GM18517 (cell line): ENCODE data around the gene C12orf43.
A peak's percentile ranks its signal among the peaks of the same experiment; 100 is the strongest.

ENCODE experiments used
- ATAC-seq: cut with Tn5 transposase; IDR thresholded peaks from one replicate; pipeline ENCODE4 v1.9.1; 2021; ENCODE audit warnings: mild to moderate bottlenecking, moderate library complexity; ENCODE audit not compliant: unreplicated experiment

The C12orf43 gene

DNA sequence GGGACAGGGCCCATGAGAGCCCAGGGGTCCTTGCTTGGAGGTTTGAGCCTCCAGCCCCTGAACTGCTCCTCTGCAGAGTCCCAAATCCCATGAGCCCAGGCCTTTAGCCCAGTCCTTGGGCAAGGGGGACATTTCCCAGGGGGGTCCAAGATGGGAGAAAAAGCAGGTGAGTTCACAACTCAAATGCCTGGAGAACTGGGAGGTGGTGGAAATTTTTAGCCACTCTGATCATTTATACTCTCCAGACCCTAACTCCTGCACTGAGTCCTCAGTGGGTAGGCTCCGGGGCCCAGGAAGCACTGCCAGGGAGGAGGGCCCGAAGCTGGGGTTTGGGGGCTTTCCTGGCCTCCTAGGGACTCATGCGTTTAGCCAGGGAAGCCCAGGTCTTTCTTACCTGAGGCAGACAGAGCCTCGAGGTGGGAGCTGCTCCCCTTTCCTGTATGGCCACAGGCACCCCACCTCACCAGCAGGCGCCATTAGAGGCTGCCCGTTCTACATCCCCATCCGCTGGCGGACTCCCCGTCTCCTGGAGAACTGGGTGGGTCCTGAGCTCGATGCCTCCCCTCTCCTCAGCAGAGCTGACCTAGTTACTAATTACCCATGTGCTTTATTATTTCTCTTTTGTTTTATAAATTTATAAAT lies 36.9 kb downstream of the C12orf43 start:
- no peak for ATAC-seq

DNA sequence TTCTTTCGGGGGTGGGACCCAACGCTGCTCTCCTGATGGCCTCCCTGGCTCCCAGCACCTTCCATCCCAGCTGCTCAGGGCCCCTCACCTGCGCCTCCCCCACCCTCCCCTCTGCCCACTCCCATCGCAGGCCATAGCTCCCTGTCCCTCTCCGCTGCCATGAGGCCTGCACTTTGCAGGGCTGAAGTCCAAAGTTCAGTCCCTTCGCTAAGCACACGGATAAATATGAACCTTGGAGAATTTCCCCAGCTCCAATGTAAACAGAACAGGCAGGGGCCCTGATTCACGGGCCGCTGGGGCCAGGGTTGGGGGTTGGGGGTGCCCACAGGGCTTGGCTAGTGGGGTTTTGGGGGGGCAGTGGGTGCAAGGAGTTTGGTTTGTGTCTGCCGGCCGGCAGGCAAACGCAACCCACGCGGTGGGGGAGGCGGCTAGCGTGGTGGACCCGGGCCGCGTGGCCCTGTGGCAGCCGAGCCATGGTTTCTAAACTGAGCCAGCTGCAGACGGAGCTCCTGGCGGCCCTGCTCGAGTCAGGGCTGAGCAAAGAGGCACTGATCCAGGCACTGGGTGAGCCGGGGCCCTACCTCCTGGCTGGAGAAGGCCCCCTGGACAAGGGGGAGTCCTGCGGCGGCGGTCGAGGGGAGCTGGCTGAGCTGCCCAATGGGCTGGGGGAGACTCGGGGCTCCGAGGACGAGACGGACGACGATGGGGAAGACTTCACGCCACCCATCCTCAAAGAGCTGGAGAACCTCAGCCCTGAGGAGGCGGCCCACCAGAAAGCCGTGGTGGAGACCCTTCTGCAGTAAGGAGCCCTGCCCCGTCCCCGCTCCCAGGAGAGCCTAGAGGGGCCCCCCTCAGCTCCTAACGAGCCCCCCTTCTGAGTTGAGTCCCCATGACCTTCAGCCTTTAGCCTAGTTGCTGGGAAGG lies 37.7 kb downstream of the C12orf43 start, which contains the start of gene HNF1A:
TSS of gene HNF1A (plus strand) at position 248 of the 924 bp plus-strand sequence. CDS start at position 474, 226 bp downstream.
- ATAC-seq = no peak

- ATAC-seq = no peak
Observed at GRCh38 chr12:120977531-120978295, 38.6 kb downstream of the C12orf43 start.

DNA sequence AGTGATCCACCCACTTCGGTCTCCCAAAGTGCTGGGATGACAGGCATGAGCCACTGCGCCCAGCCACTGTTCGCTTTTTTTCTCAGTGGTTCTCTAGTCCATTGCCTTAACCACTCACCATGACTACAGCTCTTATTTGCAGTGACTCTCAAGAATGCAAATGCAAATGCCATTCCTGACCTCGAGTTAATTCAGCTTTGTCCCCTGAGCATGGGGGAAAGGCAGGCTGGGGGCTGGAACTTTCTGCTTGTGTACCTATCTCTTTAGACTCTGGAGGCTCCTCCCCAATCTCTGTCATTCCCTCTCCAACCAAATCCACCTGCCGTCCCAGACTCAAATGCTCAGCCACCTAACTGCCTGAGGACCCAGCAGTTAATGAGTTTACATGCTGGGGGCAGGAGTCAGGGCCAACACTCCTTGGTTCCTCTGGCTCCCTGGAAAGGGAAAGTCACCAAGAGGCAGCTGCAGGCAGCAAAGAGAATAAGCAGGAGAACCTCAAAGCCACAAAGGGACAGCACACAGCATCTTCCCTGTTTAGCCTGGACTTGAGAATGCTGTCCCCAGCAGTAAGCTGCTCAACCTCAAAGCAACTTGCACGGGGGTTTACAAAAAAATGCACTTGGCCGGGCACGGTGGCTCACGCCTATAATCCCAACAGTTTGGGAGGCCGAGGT lies 43.3 kb downstream of the C12orf43 start:
- no peak for ATAC-seq

GRCh38 chr12:120971299-120972180 lies 44.7 kb downstream of the C12orf43 start:
- ATAC-seq = peak; percentile 57

GRCh38 chr12:120970310-120970709 lies 46.0 kb downstream of the C12orf43 start:
- ATAC-seq = no peak

DNA sequence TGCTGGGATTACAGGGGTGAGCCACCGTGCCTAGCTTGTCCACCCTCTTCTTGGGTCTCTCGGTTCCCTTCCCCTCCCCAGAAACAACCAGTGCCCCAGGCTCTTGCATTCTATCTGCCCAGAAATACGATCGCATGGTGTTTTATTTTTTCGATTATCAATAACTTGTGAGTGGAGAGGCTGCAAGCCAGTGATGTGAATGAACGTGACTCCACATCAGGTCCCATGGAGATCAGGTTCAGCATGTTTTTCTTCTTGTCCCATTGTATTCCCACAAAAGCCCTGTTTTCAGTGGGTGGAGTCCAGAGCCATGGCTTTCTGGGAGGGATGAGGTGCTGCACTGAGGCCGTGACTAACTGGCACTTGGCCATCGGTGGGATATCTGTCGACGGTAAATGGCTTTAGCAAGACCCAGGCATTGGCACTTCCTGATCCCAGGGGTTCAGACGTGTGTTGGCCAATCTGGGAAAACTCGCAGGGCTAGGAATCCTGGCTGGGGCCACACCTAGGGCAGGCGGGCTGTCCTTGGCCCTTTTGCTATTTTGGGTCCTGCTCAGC lies 50.7 kb downstream of the C12orf43 start:
- ATAC-seq = no peak

DNA sequence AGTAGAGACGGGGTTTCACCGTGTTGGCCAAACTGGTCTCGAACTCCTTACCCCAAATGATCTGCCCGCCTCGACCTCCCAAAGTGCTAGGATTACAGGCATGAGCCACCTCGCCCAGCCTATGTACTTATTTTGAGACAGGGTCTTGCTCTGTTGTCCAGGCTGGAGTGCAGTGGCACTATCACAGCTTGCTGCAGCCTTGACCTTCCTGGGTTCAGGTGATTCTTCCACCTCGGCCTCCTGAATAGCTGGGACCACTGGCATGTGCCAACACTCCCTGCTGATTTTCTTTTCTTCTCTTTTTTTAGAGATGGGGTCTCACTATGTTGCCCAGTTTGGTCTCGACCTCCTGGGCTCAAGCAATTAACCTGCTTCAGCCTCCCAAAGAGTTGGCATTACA lies 52.0 kb downstream of the C12orf43 start:
- no peak for ATAC-seq

DNA sequence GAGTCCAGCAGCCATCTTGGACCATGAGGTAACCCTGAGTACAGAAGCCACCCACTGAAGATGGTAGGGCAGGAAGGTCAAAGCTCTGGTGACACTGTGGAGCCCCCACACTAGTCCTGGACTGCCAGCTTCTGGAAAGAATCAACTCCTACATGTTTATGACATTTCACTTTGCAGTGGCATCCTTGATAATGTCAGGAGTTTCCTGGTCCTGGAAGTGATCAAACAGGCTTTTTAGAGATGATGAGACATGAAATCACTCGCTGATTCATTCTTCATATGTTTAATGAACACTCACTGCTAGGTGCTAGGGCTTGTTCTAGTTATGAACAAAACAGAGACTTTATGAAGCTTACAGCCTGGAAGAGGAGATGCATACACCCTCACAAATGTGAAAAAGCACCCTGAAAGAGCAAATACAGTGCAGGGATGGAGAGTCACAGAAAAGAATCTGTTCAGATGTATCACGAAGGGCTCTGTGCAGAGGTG lies 53.7 kb downstream of the C12orf43 start:
- ATAC-seq = no peak

DNA sequence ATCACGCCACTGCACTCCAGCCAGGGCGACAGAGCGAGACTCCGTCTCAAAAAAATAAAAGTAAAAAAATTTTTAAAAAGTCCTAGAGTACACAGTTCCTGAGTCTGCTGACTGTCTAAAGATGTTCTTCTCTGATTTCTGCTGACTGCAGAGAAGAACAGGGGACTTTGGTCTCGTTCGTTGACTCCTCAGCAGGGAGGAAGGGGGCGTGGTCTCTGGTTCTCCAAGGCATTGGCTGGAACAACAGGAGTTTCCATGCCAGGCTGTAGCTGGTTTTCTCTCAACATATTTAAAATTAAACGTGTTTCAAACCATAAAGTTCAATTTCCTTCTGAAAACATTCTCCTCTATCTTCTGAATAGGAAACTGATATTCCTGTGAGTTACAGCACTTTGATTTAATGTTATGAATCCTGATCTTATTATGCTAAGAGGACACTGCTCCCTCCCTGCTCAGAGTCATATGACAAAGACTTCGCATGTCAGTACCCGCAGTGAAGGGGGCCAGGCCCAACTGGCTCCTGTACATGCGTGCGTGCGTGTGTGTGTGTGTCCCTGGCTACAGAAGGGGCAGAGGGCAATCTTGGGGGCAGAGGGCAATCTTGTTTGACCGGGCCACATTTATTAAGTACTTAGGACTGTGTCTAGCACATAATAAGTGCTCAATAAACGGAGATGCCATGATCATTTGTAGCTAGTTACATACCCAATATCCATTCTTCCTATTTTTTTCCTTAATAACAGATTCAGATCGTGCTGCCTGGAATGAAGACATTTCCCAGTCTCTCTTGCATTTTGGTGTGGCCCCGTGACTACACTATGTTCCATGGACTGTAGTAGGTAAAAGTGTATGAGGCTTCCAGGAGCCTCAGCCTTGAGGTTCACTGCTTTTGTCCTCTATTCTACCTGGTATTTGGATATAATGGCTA lies 54.4 kb downstream of the C12orf43 start:
- no peak for ATAC-seq

DNA sequence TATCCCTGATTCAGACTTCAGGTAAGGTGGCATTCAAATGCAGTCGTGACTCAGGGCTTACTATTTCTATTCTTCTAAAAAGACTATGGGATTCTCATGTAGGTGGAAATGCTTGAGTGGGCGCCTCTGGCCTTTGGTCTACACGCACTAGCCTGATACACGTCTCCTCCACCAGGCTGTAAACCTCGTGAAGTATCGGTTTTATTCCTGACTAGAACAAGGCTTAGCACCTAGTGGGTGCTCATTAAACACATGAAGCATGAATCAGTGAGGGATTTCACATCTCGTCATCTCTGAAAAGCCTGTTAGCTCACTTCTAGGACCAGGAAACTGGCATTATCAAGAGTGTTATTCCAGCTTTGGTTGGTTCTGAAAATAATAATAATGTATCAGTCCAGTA lies 55.6 kb downstream of the C12orf43 start:
- ATAC-seq = peak; percentile 43

- ATAC-seq = no peak
Observed at GRCh38 chr12:120959111-120959878, 57.0 kb downstream of the C12orf43 start.

DNA sequence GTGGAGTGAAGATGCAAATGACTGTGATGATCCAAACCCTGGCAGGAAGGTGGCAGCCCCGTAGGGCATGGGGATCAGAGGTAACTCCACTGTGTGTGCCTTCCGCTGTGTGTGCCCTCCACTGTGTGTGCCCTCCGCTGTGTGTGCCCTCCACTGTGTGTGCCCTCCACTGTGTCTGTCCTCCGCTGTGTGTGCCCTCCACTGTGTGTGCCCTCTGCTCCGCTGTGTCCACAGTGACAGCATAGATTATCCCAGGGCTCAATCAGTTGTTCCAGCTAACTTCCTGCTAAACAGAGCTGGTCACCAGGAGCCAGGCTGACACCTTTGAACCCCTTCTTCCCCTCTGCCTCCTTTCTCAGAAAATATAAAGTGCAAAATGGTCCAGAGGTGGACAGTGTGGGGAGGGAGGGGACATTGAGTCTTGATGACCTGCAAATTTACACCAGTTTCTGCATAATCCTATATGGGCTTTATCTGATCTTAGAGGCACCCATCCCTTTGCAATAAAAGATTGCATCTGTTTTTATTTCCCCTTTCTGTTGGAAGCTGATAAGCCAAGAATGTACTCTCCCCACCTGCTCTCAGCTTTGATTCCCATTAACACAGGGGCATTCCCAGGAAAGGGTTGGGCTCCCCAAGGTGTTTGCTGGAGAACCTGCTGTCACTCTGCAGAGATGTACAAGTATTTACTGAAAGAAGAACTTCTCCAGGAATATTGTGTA lies 59.5 kb downstream of the C12orf43 start:
- ATAC-seq = no peak

- ATAC-seq = no peak
Observed at GRCh38 chr12:120955232-120955631, 61.1 kb downstream of the C12orf43 start.

DNA sequence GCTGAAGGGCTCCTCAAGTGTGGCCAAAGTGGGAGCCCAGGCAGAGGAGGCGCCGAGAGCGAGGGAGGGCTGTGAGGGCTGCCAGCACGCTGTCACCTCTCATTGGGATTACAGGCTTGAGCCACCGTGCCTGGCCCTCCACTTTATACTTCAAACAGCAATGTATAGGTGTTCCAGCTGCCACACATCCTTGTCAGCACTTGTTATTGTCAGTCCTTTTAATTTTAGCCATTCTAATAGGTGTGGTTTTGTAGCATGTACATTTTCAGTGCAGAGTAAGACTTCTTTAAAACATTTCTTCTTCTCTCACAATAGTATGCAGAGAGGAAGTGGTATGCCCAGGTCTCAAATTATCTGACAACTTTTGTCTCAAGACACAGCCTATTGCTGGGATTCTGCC lies 65.5 kb downstream of the C12orf43 start:
- no peak for ATAC-seq
